Measurements from ENCODE around the gene SLC49A3. TPM values are rescaled to one million over a fixed set of nuclear protein-coding genes. Genes with fewer than 3 reads are reported as not detected.
A peak's percentile ranks its signal among the peaks of the same experiment; 100 is the strongest.

Gene SLC49A3
- total and polyA plus RNA-seq, 2 of the 13 experiments (the other 11 are each of a cell fraction or from before 2014, with no cell fraction given) = 0.07 to 0.17 TPM

DNA sequence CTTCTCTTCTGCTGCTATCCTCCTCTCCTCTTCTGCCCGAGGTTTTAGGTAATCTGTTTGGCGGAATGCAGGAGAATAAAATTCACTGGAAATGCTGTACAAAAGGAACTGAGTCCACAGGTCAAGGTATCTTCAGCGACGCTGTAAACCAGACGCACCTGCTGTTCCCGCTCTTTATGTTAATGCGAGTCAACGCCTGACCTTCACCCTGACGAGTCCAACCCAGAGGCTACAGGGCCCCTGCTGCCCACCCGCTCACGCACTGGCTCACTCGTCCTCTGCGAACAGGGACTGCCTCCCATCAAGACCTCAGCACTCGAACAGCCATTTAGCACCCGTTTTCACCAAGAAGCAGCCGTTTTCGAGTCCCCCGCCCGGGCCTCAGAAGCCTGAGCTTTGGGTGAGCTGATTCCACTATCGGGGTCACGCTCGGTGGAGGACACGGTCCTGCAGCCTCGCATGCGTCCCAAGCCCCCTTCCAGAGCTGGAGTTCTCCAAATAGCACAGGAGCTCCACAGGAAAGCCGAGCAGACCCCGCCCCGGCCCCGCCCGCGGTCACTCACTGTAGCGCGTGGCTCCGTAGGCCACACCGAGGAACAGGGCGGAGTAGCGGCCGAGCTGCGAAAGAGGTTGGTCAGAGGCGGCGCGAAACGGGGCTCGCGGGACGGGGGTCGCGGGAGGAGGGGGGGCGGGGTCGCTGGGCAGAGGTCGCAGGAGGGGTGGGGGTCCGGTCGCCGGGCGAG is 15.4 kb downstream of the SLC49A3 start (continued):
- TF ChIP-seq RXRA (CRISPR knock-in tag; IDR thresholded peaks at IDR 0.05) (no peak), SRSF9 (IDR thresholded peaks at IDR 0.05; ENCODE audit: borderline replicate concordance, insufficient read depth, low read depth, low read length, poor library complexity, severe bottlenecking) (no peak), ZNF121 (CRISPR knock-in tag; IDR thresholded peaks at IDR 0.05) (no peak), ZNF749 (CRISPR knock-in tag; IDR thresholded peaks at IDR 0.05; ENCODE audit: borderline replicate concordance) (no peak), KLF11 (CRISPR knock-in tag; IDR thresholded peaks at IDR 0.05) (no peak), NCOR1 (IDR thresholded peaks at IDR 0.05; ENCODE audit: borderline replicate concordance, low read length) (no peak), ZNF143 (CRISPR knock-in tag; IDR thresholded peaks at IDR 0.05) (no peak), RFXAP (CRISPR knock-in tag; IDR thresholded peaks at IDR 0.05; ENCODE audit: borderline replicate concordance) (no peak), HMG20B (CRISPR knock-in tag; conservative IDR thresholded peaks at IDR 0.05) (no peak), ZNF101 (CRISPR knock-in tag; IDR thresholded peaks at IDR 0.05; ENCODE audit: borderline replicate concordance, low read depth) (no peak), TMF1 (CRISPR knock-in tag; IDR thresholded peaks at IDR 0.05; ENCODE audit: low read depth) (0 out of 2 replicates have a peak, but pooled peaks have one; percentile 43), FOXO1 (CRISPR knock-in tag; IDR thresholded peaks at IDR 0.05) (no peak), ZNF17 (CRISPR knock-in tag; IDR thresholded peaks at IDR 0.05) (no peak), SNAI1 (CRISPR knock-in tag; IDR thresholded peaks at IDR 0.05; ENCODE audit: borderline replicate concordance) (no peak), TCF12 (IDR thresholded peaks at IDR 0.05) (no peak), TCF12 (CRISPR knock-in tag; IDR thresholded peaks at IDR 0.05) (no peak), ZNF251 (CRISPR knock-in tag; IDR thresholded peaks at IDR 0.05) (no peak), TCF7L2 (IDR thresholded peaks at IDR 0.05; ENCODE audit: low read depth, low read length) (no peak), ZBTB20 (CRISPR knock-in tag; IDR thresholded peaks at IDR 0.05; ENCODE audit: borderline replicate concordance, low read depth) (no peak), MIXL1 (CRISPR knock-in tag; IDR thresholded peaks at IDR 0.05) (no peak), ZNF329 (CRISPR knock-in tag; IDR thresholded peaks at IDR 0.05; ENCODE audit: low read depth) (no peak)
- TF ChIP-seq, protein P1, sequence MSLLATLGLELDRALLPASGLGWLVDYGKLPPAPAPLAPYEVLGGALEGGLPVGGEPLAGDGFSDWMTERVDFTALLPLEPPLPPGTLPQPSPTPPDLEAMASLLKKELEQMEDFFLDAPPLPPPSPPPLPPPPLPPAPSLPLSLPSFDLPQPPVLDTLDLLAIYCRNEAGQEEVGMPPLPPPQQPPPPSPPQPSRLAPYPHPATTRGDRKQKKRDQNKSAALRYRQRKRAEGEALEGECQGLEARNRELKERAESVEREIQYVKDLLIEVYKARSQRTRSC (CRISPR knock-in tag; IDR thresholded peaks at IDR 0.05; ENCODE audit: low read depth) = no peak
- TF ChIP-seq, protein P2, sequence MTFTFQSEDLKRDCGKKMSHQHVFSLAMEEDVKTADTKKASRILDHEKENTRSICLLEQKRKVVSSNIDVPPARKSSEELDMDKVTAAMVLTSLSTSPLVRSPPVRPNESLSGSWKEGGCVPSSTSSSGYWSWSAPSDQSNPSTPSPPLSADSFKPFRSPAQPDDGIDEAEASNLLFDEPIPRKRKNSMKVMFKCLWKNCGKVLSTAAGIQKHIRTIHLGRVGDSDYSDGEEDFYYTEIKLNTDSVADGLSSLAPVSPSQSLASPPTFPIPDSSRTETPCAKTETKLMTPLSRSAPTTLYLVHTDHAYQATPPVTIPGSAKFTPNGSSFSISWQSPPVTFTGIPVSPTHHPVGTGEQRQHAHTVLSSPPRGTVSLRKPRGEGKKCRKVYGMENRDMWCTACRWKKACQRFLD (CRISPR knock-in tag; IDR thresholded peaks at IDR 0.05; ENCODE audit: borderline replicate concordance) = no peak
- TF ChIP-seq, protein P3, sequence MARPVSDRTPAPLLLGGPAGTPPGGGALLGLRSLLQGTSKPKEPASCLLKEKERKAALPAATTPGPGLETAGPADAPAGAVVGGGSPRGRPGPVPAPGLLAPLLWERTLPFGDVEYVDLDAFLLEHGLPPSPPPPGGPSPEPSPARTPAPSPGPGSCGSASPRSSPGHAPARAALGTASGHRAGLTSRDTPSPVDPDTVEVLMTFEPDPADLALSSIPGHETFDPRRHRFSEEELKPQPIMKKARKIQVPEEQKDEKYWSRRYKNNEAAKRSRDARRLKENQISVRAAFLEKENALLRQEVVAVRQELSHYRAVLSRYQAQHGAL (CRISPR knock-in tag; IDR thresholded peaks at IDR 0.05; ENCODE audit: not compliant biosample characterization) = no peak
- TF ChIP-seq, protein P4, sequence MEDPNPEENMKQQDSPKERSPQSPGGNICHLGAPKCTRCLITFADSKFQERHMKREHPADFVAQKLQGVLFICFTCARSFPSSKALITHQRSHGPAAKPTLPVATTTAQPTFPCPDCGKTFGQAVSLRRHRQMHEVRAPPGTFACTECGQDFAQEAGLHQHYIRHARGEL (CRISPR knock-in tag; IDR thresholded peaks at IDR 0.05) = no peak
- TF ChIP-seq, protein P5, sequence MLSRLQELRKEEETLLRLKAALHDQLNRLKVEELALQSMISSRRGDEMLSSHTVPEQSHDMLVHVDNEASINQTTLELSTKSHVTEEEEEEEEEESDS (CRISPR knock-in tag; IDR thresholded peaks at IDR 0.05; ENCODE audit: borderline replicate concordance) = no peak
- TF ChIP-seq, protein P6, sequence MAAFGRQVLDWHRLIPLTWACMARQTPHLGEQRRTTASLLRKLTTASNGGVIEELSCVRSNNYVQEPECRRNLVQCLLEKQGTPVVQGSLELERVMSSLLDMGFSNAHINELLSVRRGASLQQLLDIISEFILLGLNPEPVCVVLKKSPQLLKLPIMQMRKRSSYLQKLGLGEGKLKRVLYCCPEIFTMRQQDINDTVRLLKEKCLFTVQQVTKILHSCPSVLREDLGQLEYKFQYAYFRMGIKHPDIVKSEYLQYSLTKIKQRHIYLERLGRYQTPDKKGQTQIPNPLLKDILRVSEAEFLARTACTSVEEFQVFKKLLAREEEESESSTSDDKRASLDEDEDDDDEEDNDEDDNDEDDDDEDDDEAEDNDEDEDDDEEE (CRISPR knock-in tag; IDR thresholded peaks at IDR 0.05) = no peak
